Left renal cortex interstitium (tissue), 4 donors: ENCODE data around the gene INPP5D. TPM values are rescaled to one million over a fixed set of nuclear protein-coding genes. Genes with fewer than 3 reads are reported as not detected.

ENCODE experiments used
- DNase-seq, 4 donors: peaks; one replicate each; pipeline ENCODE4 v3.0.0-alpha.2; 2013; ENCODE audit warnings: low read depth in 4 of 4, low spot score in 2 of 4, missing footprints in 1 of 4
- polyA plus RNA-seq, 4 donors: library from polyadenylated mRNA; unstranded; fragments of 120-200 nt; gene quantifications; one replicate each; pipeline ENCODE4 v1.2.1, GENCODE V29; 2013; ENCODE audit not compliant: insufficient read length in 4 of 4

The INPP5D gene
- polyA plus RNA-seq, 4 donors: 6.1 to 8.7 (median 7.6) TPM

GRCh38 chr2:233031556-233032500, 28.3 kb upstream of the INPP5D start:
- no peak for DNase-seq

DNA sequence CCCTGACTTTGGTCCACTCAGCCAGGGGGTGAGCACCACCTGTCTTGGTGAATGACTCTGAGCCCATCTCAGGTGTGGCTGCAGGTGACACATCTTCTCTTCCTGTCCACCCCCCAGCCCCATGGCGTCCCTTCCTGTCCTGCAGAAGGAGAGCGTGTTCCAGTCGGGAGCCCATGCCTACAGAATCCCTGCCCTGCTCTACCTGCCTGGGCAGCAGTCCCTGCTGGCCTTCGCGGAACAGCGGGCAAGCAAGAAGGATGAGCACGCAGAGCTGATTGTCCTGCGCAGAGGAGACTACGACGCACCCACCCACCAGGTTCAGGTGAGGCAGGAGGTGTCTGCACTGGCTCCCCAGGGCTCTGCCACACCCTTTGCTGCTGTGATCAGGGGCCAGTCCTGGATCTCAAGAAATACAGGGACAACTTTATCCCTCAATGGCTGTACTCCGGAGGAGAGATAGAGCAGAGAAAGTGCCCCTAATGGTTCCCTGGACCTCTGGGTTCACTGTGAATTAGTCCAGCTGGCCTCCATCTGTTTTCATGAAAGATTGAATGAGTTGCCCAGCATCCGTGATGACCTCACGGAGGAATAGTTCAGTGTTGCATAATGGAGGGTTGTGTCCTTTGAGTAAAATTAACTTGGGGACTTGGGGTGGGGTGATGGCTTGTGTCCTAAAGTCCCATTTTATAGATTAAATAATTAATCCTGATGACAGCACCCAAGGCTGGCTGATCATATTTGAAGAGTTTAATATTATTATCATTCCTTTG, 27.4 kb upstream of the INPP5D start, which contains the start of gene NEU2:
TSS of gene NEU2 (plus strand) at position 122 of the 770 bp plus-strand sequence. CDS start at position 122, 0 bp downstream.
- DNase-seq: no peak

GRCh38 chr2:233033672-233034071, 26.5 kb upstream of the INPP5D start:
- DNase-seq: no peak

- no peak for DNase-seq
Measured at GRCh38 chr2:233034091-233034882, 25.9 kb upstream of the INPP5D start.

DNA sequence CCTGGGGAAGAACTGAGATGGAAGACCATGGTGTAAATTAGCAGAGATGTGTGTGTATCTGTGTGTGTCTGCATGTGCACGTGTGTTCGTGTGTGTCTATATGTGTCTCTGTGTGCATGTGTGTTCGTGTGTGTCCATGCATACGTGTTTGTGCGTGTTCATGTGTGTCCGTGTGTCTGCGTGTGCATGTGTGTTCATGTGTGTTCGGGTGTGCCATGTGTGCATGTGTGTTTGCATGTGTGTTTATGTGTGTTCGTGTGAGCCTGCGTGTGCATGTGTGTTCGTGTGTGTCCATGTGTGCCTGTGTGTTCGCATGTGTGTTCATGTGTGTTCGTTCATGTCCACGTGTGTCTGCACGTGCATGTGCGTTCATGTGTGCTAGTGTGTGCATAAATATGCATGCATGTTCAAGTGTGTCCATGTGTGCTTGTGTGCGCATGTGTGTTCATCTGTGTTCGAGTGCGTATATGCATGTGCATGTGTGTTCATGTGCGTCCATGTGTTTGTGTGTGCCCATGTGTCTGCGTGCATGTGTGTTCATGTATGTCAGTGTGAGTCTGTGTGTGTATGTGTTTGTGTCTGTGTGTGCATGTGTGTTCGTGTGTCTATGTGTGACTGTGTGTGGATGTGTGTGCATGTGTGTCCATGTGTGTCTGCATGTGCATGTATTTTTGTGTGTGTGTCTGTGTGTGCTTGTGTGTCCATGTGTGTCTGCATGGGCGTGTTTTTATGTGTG, 24.5 kb upstream of the INPP5D start:
- DNase-seq: no peak

GRCh38 chr2:233036162-233036838, 23.8 kb upstream of the INPP5D start:
- no peak for DNase-seq

DNA sequence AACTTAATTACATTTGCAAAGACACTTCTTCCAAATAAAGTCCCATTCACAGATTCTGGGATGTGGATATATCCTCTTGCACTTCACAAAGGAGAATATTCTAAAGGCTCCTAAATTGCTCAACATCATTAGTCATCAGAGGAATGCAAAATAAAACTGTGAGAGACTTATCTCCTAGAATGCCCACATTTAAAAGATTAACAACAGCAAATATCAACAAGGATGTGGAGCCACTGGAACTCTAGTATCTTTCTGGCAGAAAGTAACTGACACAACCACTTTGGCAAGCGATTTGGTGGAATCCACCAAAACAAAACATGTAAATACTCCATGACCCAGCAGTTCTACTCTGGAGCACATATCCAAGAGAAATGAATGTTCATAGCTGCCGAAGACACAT, 23.1 kb upstream of the INPP5D start:
- no peak for DNase-seq

DNA sequence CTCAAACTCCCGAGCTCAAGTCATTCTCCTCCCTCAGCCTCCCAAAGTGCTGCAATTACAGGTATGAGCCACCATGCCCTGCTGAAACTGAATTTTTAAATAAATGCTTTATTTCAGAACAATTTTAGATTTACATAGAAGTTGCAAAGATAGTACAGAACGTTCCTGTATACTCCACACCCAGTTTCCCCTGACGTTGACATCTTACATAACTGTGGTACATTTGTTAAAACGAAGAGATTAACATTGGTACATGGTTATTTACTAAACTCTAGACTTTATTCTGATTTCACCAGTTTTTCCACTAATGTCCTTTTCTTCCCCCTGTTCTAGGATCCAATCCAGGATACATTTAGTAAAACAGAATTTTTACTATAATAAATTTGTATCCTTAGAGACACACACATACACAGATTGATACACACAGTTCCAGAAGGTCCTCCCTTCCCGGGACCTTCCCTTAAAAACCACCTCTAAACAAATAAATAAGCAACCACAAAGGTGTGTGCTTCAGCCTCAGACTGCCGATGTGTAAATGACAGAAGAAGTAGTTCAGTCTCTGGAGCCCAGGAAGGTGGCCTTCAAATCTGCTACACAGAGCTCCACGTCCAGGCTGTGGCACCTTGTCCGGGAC, 20.8 kb upstream of the INPP5D start:
- DNase-seq: no peak

DNA sequence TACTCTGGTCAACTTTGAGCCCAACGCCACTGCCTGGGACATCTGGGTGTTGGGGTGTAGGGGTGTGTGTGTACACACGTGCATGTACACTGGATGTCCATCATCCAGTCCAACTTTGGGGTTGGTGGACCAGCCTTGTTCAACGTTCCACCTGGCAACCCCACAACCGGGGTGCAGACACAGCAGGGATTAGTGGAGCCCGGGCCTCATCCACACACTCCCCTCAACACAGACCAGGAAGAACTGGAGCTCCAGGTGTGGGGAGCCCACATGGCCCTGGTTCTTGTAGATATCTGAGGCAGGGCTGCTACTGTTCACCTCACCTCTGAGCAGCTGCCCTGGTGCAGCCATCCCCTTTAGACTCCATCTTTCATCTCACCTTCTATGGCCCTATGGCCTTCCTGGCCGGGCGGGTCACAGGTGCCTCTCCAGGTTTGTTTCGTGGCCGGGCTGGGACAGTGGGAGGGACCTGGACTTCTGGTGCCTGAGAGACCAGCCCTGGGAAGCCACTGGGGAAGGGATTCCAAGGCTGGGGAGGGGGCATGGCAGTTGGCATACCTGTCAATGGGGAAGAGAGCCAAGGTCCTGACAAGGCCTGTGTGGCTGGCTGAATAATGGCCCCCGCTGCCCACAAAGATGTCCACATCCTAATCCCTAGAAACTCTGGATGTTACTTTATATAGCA, 20.2 kb upstream of the INPP5D start:
- DNase-seq: no peak

GRCh38 chr2:233040571-233040970, 19.6 kb upstream of the INPP5D start:
- no peak for DNase-seq

DNA sequence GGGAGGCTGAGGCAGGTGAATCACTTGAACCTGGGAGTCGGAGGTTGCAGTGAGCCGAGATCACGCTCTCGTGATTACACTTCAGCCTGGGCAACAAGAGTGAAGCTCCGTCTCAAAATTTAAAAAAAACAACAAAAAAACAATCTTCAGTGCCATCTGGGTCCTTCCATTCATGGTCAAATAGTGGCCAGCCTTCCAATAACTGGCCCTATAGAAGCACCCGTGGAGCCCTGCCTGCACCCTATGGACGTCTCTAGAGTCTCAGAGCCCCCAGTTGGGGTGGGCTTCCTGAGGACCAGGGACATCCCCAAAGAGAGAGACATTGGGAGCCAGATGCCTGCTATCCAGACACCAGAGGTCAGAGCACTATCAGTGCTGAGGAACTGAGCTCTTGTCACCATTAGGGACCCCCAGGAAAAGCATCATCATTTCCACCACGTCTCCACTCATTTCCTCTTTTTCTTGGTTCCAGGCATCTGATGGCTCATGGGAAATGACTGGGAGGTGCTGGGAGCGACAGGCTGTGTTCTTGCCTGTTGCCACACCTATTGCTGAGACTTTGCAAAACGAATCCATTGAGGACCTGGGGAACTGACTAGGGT, 18.3 kb upstream of the INPP5D start:
- DNase-seq: no peak

DNA sequence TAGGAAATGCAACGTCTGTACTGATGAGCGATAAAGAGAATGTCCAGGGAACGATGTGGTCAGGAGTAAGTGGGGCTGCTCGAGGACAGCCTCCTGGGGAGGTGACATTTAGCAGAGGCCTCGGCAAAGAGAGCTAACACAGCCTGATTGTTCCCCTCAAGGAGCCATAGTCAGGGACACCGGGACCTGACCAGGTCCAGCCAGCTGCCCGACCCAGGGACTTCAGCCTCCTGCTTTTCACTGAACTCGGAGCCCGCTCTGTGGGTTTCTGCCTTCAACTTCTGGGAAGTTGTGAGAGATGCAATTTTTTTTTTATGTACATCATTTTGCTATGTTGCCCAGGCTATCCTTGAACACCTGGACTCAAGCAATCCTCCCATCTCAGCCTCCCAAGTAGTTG, 17.6 kb upstream of the INPP5D start:
- DNase-seq: no peak

GRCh38 chr2:233044974-233045605, 15.1 kb upstream of the INPP5D start:
- no peak for DNase-seq

DNA sequence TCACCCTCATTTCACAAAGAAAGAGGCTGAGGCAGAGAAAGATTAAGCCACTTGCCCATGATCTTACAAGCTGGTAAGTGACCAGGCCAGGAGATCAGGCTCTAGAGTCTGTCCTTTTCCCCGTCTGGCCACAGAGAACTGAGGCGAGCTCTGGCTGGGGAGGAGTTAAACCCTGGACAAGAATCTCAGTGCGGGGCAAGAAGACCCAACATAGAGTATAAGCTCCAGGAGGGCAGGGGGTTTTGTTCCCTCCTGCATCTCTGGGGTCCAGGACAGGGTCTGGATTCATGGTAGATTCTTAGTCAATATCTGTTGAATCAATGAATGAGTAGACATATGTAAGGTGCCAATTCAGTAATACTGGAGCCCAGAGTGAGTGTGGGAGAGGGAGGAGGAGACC, 12.9 kb upstream of the INPP5D start:
- DNase-seq: no peak

- no peak for DNase-seq
Measured at GRCh38 chr2:233047667-233048066, 12.5 kb upstream of the INPP5D start.

DNA sequence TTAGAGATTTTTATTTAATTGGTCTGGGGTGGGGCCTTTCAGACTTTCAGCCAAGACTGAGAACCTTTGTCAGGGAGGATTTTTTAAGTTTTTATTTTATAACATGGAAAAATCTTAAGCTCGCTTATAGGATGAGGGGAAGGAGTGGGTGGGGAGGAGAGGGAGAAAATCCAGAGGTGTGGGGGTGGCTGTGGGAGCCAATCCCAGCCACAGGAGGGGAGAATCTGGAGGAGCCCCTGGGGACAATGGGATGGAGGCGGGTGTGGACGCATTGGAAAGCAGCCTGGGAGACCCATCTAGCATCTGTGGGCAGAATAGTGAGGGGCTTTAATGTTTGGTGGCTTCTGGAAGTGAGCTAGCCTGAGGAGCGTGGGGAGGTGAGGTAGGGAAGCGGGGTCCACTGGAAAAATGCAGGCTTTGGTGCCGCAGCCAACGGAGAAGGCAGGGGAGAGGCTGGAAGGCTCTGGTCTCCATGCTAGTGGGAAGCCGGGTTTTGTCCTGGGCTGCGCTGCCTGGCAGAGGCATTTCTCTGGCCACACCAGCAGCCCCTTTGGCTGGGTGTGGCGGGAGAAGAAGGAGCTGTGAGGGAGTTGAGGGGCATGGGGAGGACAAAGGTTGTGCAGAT, 11.5 kb upstream of the INPP5D start:
- no peak for DNase-seq

DNA sequence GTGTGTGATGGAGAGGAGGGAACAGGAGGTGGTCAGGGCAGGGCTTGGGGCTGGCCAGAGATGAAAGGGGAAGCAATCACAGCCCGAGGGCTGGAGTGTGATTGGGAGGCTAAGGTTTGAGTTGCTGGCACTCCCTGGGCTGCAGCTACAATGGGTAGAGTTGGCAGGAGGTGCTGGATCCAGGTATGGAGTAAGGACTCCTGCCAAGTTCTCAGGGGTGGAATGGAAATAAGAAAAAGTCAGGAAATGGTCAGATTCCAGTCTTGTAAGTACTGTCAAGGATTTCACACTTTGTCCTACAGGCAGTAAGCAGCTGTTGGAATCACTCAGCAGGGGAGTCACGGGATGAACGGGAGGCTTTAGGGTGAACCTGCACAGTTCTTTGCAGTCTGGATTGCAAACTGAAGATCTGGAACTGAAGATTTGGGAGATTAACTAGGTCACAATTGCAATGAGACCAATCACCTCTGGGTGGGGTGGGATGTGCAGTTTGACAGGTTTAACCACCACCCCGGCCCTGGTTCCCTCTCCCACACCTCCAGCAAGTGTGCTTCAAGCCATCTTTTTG, 10.9 kb upstream of the INPP5D start:
- DNase-seq: no peak
